GM12878 (cell line): ENCODE measurements around the gene CNTN4. TPM values are rescaled to one million over a fixed set of nuclear protein-coding genes. Genes with fewer than 3 reads are reported as not detected.

ENCODE experiments used
- ATAC-seq: fragments of 200-7000 bp; cut with Tn5 transposase; 3 replicates; pipeline ENCODE4 v1.9.1; 2020; ENCODE audit warnings: mild to moderate bottlenecking, moderate library complexity
- BruUV-seq: library from RNA; stranded (reverse); fragments of 400-500 nt; replicated peaks from 2 replicates; lab custom pipeline; 2021; lab: Mats Ljungman, UMichigan
- CTCF ChIA-PET: fragments of 300-600 bp; sonication (Branson Sonifier 250); formaldehyde crosslinking; extraction: SDS; loops from one replicate; lab custom pipeline; 2021; ENCODE audit warnings: inconsistent platforms; lab: Yijun Ruan, JAX
- POLR2A ChIA-PET: fragments of 350-600 bp; formaldehyde crosslinking; extraction: SDS; loops from one replicate; lab custom pipeline; 2021; ENCODE audit warnings: inconsistent platforms; lab: Charles Lee
- RAD21 ChIA-PET: fragments of 300-600 bp; sonication (Branson Sonifier 250); formaldehyde crosslinking; loops from one replicate; lab custom pipeline; 2023; ENCODE audit warnings: antibody characterized with exemption; ENCODE audit not compliant: unreplicated experiment; lab: Charles Lee
- SMC1A ChIA-PET: fragments of 300-600 bp; sonication (Branson Sonifier 250); formaldehyde crosslinking; loops from one replicate; lab custom pipeline; 2023; ENCODE audit not compliant: unreplicated experiment, uncharacterized antibody; lab: Charles Lee
- DNase-seq: peaks from one replicate; pipeline ENCODE4 v3.0.0-alpha.2; 2011; ENCODE audit warnings: low read depth, low spot score
- FAIRE-seq: peaks from 3 replicates; lab custom pipeline; 2011; peaks lifted over from hg19 to GRCh38; lab: Jason Lieb, UNC
- H2AFZ ChIP-seq: 2 replicates; pipeline ENCODE4 v1.6.0; 2011; ENCODE audit warnings: low read depth, low read length, control low read depth; ENCODE audit not compliant: control insufficient read depth
- H3K27ac ChIP-seq: 2 replicates; pipeline ENCODE4 v1.5.1; 2011; ENCODE audit warnings: control low read depth; ENCODE audit not compliant: control insufficient read depth, insufficient read depth
- H3K27me3 ChIP-seq, 2 experiments: replicated peaks in 1 of 2; 2 replicates each; pipeline versions ENCODE4 v1.6.0 to v1.6.1; 2011; ENCODE audit warnings: low read length in 1 of 2; ENCODE audit not compliant: control insufficient read depth in 2 of 2, insufficient read depth in 2 of 2
- H3K36me3 ChIP-seq, 2 experiments: 2 replicates each; pipeline ENCODE4 v1.5.1; 2011; ENCODE audit warnings: low read length in 1 of 2; ENCODE audit not compliant: control insufficient read depth in 2 of 2, insufficient read depth in 2 of 2
- H3K4me1 ChIP-seq: 2 replicates; pipeline ENCODE4 v1.6.1; 2011; ENCODE audit warnings: mild to moderate bottlenecking, low read length, moderate library complexity, mixed read lengths; ENCODE audit not compliant: control insufficient read depth, insufficient read depth
- H3K4me2 ChIP-seq: 2 replicates; pipeline ENCODE4 v1.6.0; 2011; ENCODE audit warnings: control low read depth; ENCODE audit not compliant: control insufficient read depth, insufficient read depth
- H3K4me3 ChIP-seq: fragments of 200-600 bp; sonication (generic); 2 replicates; pipeline ENCODE4 v1.5.1; 2016
- H3K79me2 ChIP-seq: 2 replicates; pipeline ENCODE4 v1.6.0; 2011; ENCODE audit warnings: low read length; ENCODE audit not compliant: control insufficient read depth, insufficient read depth
- H3K9ac ChIP-seq: 2 replicates; pipeline ENCODE4 v1.8.0; 2011; ENCODE audit warnings: low read length, control low read depth, mixed read lengths; ENCODE audit not compliant: control insufficient read depth, insufficient read depth
- H3K9me3 ChIP-seq: replicated peaks from 3 replicates; pipeline ENCODE4 v1.5.1; 2011; ENCODE audit warnings: mild to moderate bottlenecking, low read length; ENCODE audit not compliant: control insufficient read depth, insufficient read depth
- H4K20me1 ChIP-seq: 2 replicates; pipeline ENCODE4 v1.6.0; 2011; ENCODE audit not compliant: control insufficient read depth, insufficient read depth
- GATAD2B ChIP-seq: fragments of 450-650 bp; conservative IDR thresholded peaks from 2 replicates; pipeline ENCODE4 v1.6.1; 2017; ENCODE audit warnings: low read depth, mild to moderate bottlenecking, moderate library complexity
- IKZF2 ChIP-seq, 2 experiments: fragments of 450-650 bp; IDR thresholded peaks; 2 replicates each; pipeline ENCODE4 v1.6.1; 2017; ENCODE audit warnings: mild to moderate bottlenecking in 2 of 2, moderate library complexity in 2 of 2
- JUNB ChIP-seq: IDR thresholded peaks from 2 replicates; pipeline ENCODE4 v1.6.1; 2016; ENCODE audit warnings: antibody characterized with exemption, mild to moderate bottlenecking
- KDM1A ChIP-seq: fragments of 200-600 bp; sonication (generic); IDR thresholded peaks from 2 replicates; pipeline ENCODE4 v1.6.1; 2016; ENCODE audit warnings: borderline replicate concordance
- MXI1 ChIP-seq: fragments of 150-350 bp; IDR thresholded peaks from 2 replicates; pipeline ENCODE4 v1.6.1; 2011; ENCODE audit warnings: low read depth, mild to moderate bottlenecking, inconsistent platforms, low read length, improper control_type of control experiment
- RAD51 ChIP-seq: fragments of 450-650 bp; IDR thresholded peaks from 2 replicates; pipeline ENCODE4 v1.6.1; 2016; ENCODE audit warnings: moderate library complexity, mild to moderate bottlenecking, inconsistent platforms
- RUNX3 ChIP-seq: IDR thresholded peaks from 2 replicates; pipeline ENCODE4 v1.6.1; 2012; ENCODE audit warnings: low read length, inconsistent platforms
- SMARCA5 ChIP-seq: fragments of 450-650 bp; IDR thresholded peaks from 2 replicates; pipeline ENCODE4 v1.6.1; 2017; ENCODE audit warnings: mild to moderate bottlenecking
- SREBF1 ChIP-seq: IDR thresholded peaks from 2 replicates; pipeline ENCODE4 v1.6.1; 2012; ENCODE audit warnings: mild to moderate bottlenecking, low read length
- WGBS: methylation state at CpG from one replicate; pipeline ENCODE4 v1.1.6; 2016; ENCODE audit warnings: low lambda C conversion rate; ENCODE audit not compliant: insufficient replicate concordance, insufficient coverage; ENCODE audit errors: missing lambda C conversion rate; 5-methylcytosine and 5-hydroxymethylcytosine counted together
- in situ Hi-C: fragments of 300-500 bp; cut with MboI; formaldehyde crosslinking; loops from 9 replicates; pipeline ENCODE4 v1.14.3; 2018; ENCODE audit warnings: mixed read lengths
- intact Hi-C: fragments of 100-400 bp; cut with micrococcal nuclease; formaldehyde crosslinking; loops from one replicate; pipeline ENCODE4 v1.14.2; 2022; ENCODE audit not compliant: unreplicated experiment
- polyA plus RNA-seq, 11 experiments: library from polyadenylated mRNA; depleted of rRNA in 4 of 11; unstranded in 6 of 11; stranded (reverse) in 5 of 11; fragments of >200 nt; fragmentation: Nextera tagmentation in 4 of 11; fragmentation: Illumina TruSeq in 1 of 11; extraction: Ambion mirVana in 4 of 11; extraction: Trizol in 1 of 11; gene quantifications; 1 replicate in 1 of 11; 2 replicates in 10 of 11; pipeline versions ENCODE4 v1.2.1 to v1.2.3, GENCODE V29; 2011 to 2016; ENCODE audit warnings: inconsistent platforms in 2 of 11, missing spikeins in 2 of 11, low read depth in 1 of 11
- total RNA-seq, 4 experiments: library from RNA; depleted of rRNA in 3 of 4; stranded (reverse); fragments of >200 nt in 3 of 4; fragmentation: Illumina TruSeq in 1 of 4; extraction: Trizol in 1 of 4; gene quantifications; 2 replicates each; pipeline versions ENCODE4 v1.2.1 to v1.2.3, GENCODE V29; 2013 to 2021
- TF ChIP-seq, protein P1 (sequence below): IDR thresholded peaks from 2 replicates; pipeline ENCODE4 v1.6.1; 2012; ENCODE audit warnings: improper control_type of control experiment, low read depth, low read length; ENCODE audit not compliant: insufficient replicate concordance
- TF ChIP-seq, protein P2 (sequence below): fragments of 450-650 bp; IDR thresholded peaks from 2 replicates; pipeline ENCODE4 v1.6.1; 2018; ENCODE audit warnings: mild to moderate bottlenecking, low read depth, moderate library complexity; ENCODE audit not compliant: partially characterized antibody

CNTN4 gene
- total and polyA plus RNA-seq, 10 of the 15 experiments (the other 5 are each of a cell fraction or from before 2014, with no cell fraction given): 0.05 to 0.43 (median 0.15) TPM; not detected in 1

DNA sequence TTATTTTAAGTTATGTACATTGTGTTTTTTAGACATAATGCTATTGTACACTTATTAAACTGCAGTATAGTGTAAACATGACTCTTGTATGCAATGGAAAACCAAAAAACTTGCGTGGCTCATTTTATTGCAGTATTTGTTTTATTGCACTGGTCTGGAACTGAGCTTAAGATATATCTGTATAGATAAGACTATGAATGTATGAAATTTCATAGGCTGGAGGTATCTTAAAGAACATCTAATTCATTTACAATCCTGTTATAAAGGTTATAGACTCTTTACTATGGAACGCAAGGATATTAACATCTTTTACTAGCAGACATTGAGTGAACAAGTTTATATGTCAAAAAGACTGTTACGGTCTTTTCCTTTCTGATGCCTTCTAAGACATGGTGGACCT is 552.1 kb downstream of the CNTN4 start:
- FAIRE-seq (no peak), ATAC-seq (no peak), DNase-seq (no peak)
- SMC1A ChIA-PET: no interaction called here
- peaks cover 3% of the 10 kb centered on the region; the same call in 1 of the 2 replicates for H3K4me1 ChIP-seq
- CTCF ChIA-PET: interaction anchor here (0.7 kb wide), 1 partner anchor 182 kb away, joined by 3 read pairs; no protein-coding TSS in a partner anchor
- H2AFZ ChIP-seq: no peak overlapping the region
- BruUV-seq: no TSS peak
- H3K9ac ChIP-seq: no peak overlapping the region
- H3K36me3 ChIP-seq: no peaks in the 10 kb centered on the region
- no peaks in the 10 kb centered on the region for H3K79me2 ChIP-seq
- no peak overlapping the region for H3K27ac ChIP-seq
- in situ Hi-C loops (no loop called here), intact Hi-C loops (no loop called here)
- 67% methylated on average over 3 of the region's 3 CpGs for WGBS
- peaks cover 2% of the 10 kb centered on the region; the same call in 2 of the 3 replicates for H3K9me3 ChIP-seq
- H3K27me3 ChIP-seq: no peaks in the 10 kb centered on the region
- H4K20me1 ChIP-seq: no peaks in the 10 kb centered on the region
- POLR2A ChIA-PET: no interaction called here
- H3K4me3 ChIP-seq: no peak overlapping the region
- H3K4me2 ChIP-seq: no peak overlapping the region
- TF ChIP-seq GATAD2B (no peak), SREBF1 (no peak), RAD51 (no peak), SMARCA5 (no peak), IKZF2 (IDR thresholded peaks at IDR 0.05) (no peak), KDM1A (no peak), RUNX3 (no peak), JUNB (no peak), MXI1 (no peak)
- TF ChIP-seq, protein P1, sequence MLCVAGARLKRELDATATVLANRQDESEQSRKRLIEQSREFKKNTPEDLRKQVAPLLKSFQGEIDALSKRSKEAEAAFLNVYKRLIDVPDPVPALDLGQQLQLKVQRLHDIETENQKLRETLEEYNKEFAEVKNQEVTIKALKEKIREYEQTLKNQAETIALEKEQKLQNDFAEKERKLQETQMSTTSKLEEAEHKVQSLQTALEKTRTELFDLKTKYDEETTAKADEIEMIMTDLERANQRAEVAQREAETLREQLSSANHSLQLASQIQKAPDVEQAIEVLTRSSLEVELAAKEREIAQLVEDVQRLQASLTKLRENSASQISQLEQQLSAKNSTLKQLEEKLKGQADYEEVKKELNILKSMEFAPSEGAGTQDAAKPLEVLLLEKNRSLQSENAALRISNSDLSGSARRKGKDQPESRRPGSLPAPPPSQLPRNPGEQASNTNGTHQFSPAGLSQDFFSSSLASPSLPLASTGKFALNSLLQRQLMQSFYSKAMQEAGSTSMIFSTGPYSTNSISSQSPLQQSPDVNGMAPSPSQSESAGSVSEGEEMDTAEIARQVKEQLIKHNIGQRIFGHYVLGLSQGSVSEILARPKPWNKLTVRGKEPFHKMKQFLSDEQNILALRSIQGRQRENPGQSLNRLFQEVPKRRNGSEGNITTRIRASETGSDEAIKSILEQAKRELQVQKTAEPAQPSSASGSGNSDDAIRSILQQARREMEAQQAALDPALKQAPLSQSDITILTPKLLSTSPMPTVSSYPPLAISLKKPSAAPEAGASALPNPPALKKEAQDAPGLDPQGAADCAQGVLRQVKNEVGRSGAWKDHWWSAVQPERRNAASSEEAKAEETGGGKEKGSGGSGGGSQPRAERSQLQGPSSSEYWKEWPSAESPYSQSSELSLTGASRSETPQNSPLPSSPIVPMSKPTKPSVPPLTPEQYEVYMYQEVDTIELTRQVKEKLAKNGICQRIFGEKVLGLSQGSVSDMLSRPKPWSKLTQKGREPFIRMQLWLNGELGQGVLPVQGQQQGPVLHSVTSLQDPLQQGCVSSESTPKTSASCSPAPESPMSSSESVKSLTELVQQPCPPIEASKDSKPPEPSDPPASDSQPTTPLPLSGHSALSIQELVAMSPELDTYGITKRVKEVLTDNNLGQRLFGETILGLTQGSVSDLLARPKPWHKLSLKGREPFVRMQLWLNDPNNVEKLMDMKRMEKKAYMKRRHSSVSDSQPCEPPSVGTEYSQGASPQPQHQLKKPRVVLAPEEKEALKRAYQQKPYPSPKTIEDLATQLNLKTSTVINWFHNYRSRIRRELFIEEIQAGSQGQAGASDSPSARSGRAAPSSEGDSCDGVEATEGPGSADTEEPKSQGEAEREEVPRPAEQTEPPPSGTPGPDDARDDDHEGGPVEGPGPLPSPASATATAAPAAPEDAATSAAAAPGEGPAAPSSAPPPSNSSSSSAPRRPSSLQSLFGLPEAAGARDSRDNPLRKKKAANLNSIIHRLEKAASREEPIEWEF: no peak
- TF ChIP-seq, protein P2, sequence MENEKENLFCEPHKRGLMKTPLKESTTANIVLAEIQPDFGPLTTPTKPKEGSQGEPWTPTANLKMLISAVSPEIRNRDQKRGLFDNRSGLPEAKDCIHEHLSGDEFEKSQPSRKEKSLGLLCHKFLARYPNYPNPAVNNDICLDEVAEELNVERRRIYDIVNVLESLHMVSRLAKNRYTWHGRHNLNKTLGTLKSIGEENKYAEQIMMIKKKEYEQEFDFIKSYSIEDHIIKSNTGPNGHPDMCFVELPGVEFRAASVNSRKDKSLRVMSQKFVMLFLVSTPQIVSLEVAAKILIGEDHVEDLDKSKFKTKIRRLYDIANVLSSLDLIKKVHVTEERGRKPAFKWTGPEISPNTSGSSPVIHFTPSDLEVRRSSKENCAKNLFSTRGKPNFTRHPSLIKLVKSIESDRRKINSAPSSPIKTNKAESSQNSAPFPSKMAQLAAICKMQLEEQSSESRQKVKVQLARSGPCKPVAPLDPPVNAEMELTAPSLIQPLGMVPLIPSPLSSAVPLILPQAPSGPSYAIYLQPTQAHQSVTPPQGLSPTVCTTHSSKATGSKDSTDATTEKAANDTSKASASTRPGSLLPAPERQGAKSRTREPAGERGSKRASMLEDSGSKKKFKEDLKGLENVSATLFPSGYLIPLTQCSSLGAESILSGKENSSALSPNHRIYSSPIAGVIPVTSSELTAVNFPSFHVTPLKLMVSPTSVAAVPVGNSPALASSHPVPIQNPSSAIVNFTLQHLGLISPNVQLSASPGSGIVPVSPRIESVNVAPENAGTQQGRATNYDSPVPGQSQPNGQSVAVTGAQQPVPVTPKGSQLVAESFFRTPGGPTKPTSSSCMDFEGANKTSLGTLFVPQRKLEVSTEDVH: no peak
- RAD21 ChIA-PET: no interaction called here
